GM10266 (cell line): ENCODE results near the gene TBC1D22A.
"Not testable (repeated sequence)": the region's sequence is repeated elsewhere in the genome, so short reads cannot be mapped to it uniquely, and the experiment has no call there.

Experiments
- DNase-seq: peaks from one replicate; pipeline ENCODE4 v3.0.0; 2012; ENCODE audit errors: extremely low spot score
- TF ChIP-seq, protein P1 (sequence below): IDR thresholded peaks from 2 replicates; pipeline ENCODE4 v1.5.1; 2012; ENCODE audit warnings: mild to moderate bottlenecking, low read depth; ENCODE audit not compliant: control insufficient read depth, insufficient read depth; ENCODE audit errors: missing control alignments

Gene TBC1D22A

DNA sequence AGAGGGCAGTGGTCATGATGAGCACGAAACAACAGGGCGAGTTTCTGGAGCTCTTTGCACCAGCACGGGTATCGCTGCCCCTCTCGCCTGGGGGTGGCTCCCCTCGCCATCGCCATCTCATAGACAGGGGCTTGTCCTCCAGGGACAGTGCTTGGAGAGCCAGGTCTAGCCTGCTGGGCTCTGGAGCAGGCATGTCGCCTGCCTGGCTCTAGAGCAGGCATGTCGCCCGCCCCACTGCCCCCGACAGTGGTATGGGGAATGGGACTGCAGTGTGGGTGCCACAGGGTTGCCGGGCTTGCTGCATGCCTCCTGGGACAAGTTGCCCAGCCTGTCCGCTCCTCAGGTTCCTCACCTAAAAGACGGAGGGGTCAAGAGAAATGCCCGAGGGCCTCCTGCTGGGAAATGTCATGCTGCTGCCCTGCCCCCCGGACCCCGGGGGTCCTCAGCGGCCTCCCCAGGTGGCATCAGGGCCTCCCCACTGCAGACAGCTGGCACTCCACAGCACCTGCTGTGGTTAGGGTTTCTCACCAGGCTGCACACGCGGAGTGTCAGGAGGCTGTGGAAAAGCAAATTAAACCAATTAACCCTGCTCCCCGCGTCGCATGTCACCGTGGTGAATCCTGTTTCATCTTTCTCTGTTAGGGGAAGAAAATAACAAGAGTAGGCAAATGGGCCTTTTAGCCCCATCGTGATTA lies 403.0 kb downstream of the TBC1D22A start:
- DNase-seq = no peak
- TF ChIP-seq, protein P1, sequence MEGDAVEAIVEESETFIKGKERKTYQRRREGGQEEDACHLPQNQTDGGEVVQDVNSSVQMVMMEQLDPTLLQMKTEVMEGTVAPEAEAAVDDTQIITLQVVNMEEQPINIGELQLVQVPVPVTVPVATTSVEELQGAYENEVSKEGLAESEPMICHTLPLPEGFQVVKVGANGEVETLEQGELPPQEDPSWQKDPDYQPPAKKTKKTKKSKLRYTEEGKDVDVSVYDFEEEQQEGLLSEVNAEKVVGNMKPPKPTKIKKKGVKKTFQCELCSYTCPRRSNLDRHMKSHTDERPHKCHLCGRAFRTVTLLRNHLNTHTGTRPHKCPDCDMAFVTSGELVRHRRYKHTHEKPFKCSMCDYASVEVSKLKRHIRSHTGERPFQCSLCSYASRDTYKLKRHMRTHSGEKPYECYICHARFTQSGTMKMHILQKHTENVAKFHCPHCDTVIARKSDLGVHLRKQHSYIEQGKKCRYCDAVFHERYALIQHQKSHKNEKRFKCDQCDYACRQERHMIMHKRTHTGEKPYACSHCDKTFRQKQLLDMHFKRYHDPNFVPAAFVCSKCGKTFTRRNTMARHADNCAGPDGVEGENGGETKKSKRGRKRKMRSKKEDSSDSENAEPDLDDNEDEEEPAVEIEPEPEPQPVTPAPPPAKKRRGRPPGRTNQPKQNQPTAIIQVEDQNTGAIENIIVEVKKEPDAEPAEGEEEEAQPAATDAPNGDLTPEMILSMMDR = no peak

DNA sequence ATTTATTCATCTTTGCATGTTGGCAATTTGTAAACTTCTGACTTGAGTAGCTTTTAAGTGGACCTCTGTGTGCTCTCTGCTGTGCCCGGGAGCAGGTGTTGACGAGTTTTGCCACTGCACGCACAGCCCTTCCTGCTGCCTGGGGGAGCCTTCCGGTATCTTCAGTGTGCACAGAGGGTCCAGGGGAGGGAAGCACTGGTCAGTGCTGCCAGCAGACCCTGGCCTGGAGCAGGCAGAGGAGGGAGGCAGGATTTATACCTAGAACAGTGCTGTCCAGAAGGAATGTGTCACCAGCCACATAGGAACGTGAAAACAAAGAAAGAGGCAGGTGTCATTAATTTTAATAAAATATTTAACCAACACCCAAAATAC lies 403.6 kb downstream of the TBC1D22A start:
- TF ChIP-seq, protein P1 = no peak
- no peak for DNase-seq

DNA sequence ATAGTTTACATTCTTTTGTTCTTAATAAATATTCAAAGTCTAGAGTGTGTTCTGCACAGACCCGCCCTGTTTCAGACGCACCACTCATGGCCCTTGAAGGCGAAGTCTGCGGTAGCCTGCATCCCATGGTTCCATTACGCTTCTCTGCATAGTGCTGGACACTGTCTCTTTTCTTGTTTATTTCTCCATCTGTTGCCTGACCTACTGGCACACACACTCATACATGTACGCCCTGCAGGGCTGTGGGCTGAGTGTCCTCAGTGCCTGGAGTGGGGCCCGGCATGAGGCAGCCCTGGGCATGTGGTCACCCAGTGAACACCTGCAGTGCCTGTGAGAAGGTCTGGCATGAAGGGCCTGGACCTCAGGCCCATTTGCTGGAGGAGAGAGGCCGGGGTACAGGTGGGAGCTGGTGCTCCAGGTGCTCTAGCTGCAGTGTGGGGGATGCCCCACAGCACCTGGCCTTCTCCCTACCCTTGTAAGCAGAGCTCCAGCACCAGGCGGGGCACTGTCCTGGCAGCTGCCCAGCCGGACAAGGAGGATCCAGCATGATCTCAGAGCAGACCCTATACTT lies 404.1 kb downstream of the TBC1D22A start:
- TF ChIP-seq, protein P1 = no peak
- no peak for DNase-seq

DNA sequence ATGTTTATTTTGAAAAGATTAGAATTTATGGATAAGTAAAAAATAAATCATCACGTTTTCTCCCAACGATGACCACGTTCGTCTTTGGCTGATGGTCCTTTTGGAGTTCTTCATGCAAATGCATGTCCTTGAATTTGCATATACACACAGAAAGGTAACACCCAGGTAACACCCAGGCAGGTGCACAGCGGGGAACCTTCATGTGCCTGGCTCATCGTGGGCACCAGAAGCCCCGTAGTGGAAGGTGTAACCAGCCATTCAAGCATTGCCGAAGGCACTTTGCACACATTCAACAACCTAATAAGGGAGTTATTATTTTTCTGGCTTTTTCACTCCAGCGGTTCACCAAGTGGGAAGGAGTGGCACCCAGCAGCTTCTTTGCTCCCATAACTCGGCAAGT lies 404.6 kb downstream of the TBC1D22A start:
- DNase-seq = no peak
- TF ChIP-seq, protein P1 = no peak

DNA sequence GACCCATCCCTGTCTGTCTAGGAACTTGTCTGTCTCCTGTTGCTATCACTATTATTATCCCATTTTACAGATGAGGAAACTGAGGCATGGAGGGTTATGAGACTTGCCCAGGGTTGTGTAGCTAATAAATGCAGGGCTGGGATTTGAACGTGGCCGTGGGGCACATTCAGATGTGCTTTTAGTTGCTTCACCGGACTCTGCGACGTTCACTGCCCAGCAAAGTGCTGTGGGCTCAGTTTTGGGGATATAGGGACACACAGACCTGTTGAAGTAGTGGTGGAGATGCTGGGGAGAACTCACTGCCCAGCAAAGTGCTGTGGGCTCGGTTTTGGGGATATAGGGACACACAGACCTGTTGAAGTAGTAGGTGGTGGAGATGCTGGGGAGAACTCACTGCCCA lies 405.5 kb downstream of the TBC1D22A start:
- not testable (repeated sequence) for DNase-seq

DNA sequence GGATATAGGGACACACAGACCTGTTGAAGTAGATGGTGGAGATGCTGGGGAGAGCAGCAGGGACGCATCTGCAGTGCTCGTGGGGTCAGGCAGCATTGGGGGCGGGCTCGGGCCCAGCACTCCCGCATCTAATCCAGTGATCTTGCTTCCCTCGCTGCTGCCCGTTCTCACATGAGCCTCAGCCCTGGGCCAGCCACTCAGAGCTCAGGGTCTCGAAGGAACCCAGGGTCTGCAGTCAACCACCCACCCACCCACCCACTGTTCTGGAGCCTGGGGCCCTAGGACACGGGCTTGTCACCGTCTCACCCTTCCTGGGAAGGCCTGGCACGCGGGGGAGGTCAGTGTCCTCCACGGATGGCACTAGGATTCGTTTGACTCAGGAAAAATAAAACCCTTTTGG lies 406.0 kb downstream of the TBC1D22A start:
- DNase-seq = no peak
- TF ChIP-seq, protein P1 = no peak

DNA sequence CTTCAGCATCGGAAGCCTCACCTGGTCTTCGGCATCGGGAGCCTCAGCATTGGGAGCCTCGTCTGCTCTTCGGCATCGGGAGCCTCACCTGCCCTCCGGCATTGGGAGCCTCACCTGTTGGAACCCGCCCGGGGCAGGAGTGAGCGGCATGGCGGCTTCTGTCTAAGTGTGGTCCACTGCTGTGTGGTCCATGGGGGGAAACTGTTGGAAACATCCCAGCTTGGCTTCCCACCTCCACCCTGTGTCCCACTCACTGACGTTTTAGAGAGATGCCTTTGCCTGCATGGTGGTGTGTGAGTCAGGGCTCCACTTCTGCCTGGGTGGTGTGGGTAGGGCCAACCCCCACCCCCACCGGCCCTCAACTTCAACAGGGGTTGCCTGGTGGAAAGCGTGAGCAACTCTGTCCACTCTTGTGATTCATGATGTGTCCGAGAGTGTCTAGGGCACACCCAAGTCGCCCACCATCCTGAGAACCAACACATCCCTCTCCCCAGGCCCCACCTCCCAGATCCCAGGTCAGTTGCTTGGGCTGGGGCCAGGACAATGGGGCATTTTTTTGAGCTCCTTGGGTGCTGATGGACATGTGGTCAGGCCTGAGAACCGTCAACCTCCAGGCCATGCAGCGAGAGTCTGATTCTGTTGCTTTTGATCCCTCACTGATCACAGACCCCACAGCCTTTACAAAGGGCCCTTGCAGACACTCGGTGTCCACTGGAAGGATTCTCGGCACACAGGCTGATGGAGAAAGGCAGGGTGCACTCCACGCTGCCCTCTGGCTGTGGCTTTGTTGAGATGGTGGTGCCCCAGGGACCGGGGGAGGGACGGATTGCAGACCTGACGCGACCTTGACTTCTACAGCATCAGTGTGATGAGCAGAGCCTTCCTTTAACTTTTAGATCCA lies 406.7 kb downstream of the TBC1D22A start:
- TF ChIP-seq, protein P1 = peak; percentile 10
- no peak for DNase-seq
